Measurements from ENCODE around the gene RBM33. TPM values are rescaled to one million over a fixed set of nuclear protein-coding genes. Genes with fewer than 3 reads are reported as not detected.

RBM33 gene
- total and polyA plus RNA-seq, 2 of the 8 experiments (the other 6 are each of a cell fraction or from before 2014, with no cell fraction given), result 16.5 to 64.6 TPM

GRCh38 chr7:155820788-155821187 is 176.3 kb downstream of the RBM33 start (continued):
- no peak for TF ChIP-seq SAP30 (IDR thresholded peaks at IDR 0.05; ENCODE audit: insufficient read depth, insufficient replicate concordance, low read length)
